Natural killer cell (primary cell): ENCODE measurements around the gene UPK1A. TPM values are rescaled to one million over a fixed set of nuclear protein-coding genes. Genes with fewer than 3 reads are reported as not detected.

Source experiments
- ATAC-seq, 3 donors: fragments of 150-1000 bp in 2 of 3; fragments of 200-7000 bp in 1 of 3; cut with Tn5 transposase; 1 replicate in 1 of 3; 2 replicates in 2 of 3; pipeline ENCODE4 v1.10.0; 2021; ENCODE audit warnings: mild to moderate bottlenecking in 2 of 3, moderate library complexity in 2 of 3
- DNase-seq, 2 donors: peaks; one replicate each; pipeline versions ENCODE4 v3.0.0 to v3.0.0-alpha.2; 2013 to 2021; ENCODE audit warnings: mixed read lengths in 1 of 2
- H3K27ac ChIP-seq: one replicate; pipeline ENCODE4 v1.5.1; 2013; ENCODE audit warnings: mild to moderate bottlenecking, low read length
- H3K27me3 ChIP-seq: one replicate; pipeline ENCODE4 v1.6.1; 2013; ENCODE audit warnings: low read length; ENCODE audit not compliant: control insufficient read depth, insufficient read depth
- H3K36me3 ChIP-seq: one replicate; pipeline ENCODE4 v1.6.1; 2013; ENCODE audit warnings: low read length; ENCODE audit not compliant: control insufficient read depth, insufficient read depth
- H3K4me1 ChIP-seq: one replicate; pipeline ENCODE4 v1.6.1; 2013; ENCODE audit warnings: low read length; ENCODE audit not compliant: control insufficient read depth, insufficient read depth
- H3K4me3 ChIP-seq: one replicate; pipeline ENCODE4 v1.5.1; 2013; ENCODE audit warnings: low read length
- H3K9me3 ChIP-seq: one replicate; pipeline ENCODE4 v1.6.1; 2013; ENCODE audit warnings: low read length; ENCODE audit not compliant: control insufficient read depth, insufficient read depth
- H3K27ac Mint-ChIP-seq, 2 donors: one replicate each; pipeline ENCODE4 v1.8.0; 2022; ENCODE audit warnings: mild to moderate bottlenecking in 2 of 2, mixed read lengths in 2 of 2, moderate library complexity in 1 of 2
- H3K27me3 Mint-ChIP-seq, 2 donors: one replicate each; pipeline ENCODE4 v1.8.0; 2022; ENCODE audit warnings: low read depth in 2 of 2, mixed read lengths in 2 of 2
- H3K36me3 Mint-ChIP-seq: one replicate; pipeline ENCODE4 v1.8.0; 2022; ENCODE audit warnings: mixed read lengths
- H3K4me1 Mint-ChIP-seq, 2 donors: one replicate each; pipeline ENCODE4 v1.8.0; 2022; ENCODE audit warnings: mixed read lengths in 2 of 2
- H3K4me3 Mint-ChIP-seq: one replicate; pipeline ENCODE4 v1.8.0; 2022; ENCODE audit warnings: mild to moderate bottlenecking, moderate library complexity, mixed read lengths
- H3K9me3 Mint-ChIP-seq, 2 donors: one replicate each; pipeline ENCODE4 v1.8.0; 2022; ENCODE audit warnings: mixed read lengths in 2 of 2
- CTCF ChIP-seq: fragments of 200-600 bp; IDR thresholded peaks from one replicate; pipeline ENCODE4 v1.8.0; 2022; ENCODE audit warnings: antibody characterized with exemption
- WGBS: methylation state at CpG from one replicate; pipeline ENCODE4 v1.1.7; 2013; ENCODE audit warnings: missing lambda C conversion rate; ENCODE audit not compliant: insufficient coverage; 5-methylcytosine and 5-hydroxymethylcytosine counted together
- intact Hi-C: fragments of 100-400 bp; cut with micrococcal nuclease; formaldehyde crosslinking; loops from one replicate; pipeline ENCODE4 v1.14.2; 2022
- total RNA-seq, 4 donors: library from RNA; stranded (reverse); fragments of 120-200 nt in 1 of 4; gene quantifications; one replicate each; pipeline versions ENCODE4 v1.2.3 to v1.2.4, GENCODE V29; 2013 to 2022

The UPK1A gene
- total RNA-seq, 3 donors from 2014 or later (not counting 1 experiment from before 2014, with no cell fraction given) = not detected

- H3K4me3 ChIP-seq = no peak overlapping the region
- H3K27me3 ChIP-seq = peaks cover 3% of the 10 kb centered on the region
- no peaks in the 10 kb centered on the region for H3K4me1 ChIP-seq
- no peak overlapping the region for H3K27ac Mint-ChIP-seq
- H3K9me3 ChIP-seq = no peaks in the 10 kb centered on the region
- ATAC-seq = no peak
- no peaks in the 10 kb centered on the region for H3K4me1 Mint-ChIP-seq
- H3K9me3 Mint-ChIP-seq = no peaks in the 10 kb centered on the region
- TF ChIP-seq CTCF = no peak
- H3K4me3 Mint-ChIP-seq = no peak overlapping the region
- H3K36me3 ChIP-seq = peaks cover 25% of the 10 kb centered on the region
- peaks cover 7 to 11% of the 10 kb centered on the region in 2 donors for H3K27me3 Mint-ChIP-seq
- intact Hi-C loops = no loop called here
- H3K27ac ChIP-seq = no peak overlapping the region
- 73% methylated on average over 7 of the region's 7 CpGs for WGBS
- DNase-seq = no peak
- H3K36me3 Mint-ChIP-seq = no peaks in the 10 kb centered on the region
Measured at GRCh38 chr19:35665604-35666003, 713 bp upstream of the UPK1A start.

GRCh38 chr19:35669566-35669965 lies 3.2 kb downstream of the UPK1A start:
- peaks cover 11% of the 10 kb centered on the region for H3K27me3 ChIP-seq
- WGBS = 82% methylated on average over 6 of the region's 6 CpGs
- H3K36me3 ChIP-seq = peaks cover 7% of the 10 kb centered on the region
- H3K27ac Mint-ChIP-seq = no peak overlapping the region
- H3K9me3 Mint-ChIP-seq = no peaks in the 10 kb centered on the region
- peaks cover 26 to 29% of the 10 kb centered on the region in 2 donors for H3K27me3 Mint-ChIP-seq
- no peak for DNase-seq
- peaks cover 0 to 8% of the 10 kb centered on the region in 2 donors for H3K4me1 Mint-ChIP-seq
- H3K36me3 Mint-ChIP-seq = no peaks in the 10 kb centered on the region
- intact Hi-C loops = no loop called here
- no peak overlapping the region for H3K4me3 ChIP-seq
- no peak overlapping the region for H3K27ac ChIP-seq
- H3K4me3 Mint-ChIP-seq = no peak overlapping the region
- TF ChIP-seq CTCF = no peak
- no peak for ATAC-seq
- peaks cover 12% of the 10 kb centered on the region for H3K4me1 ChIP-seq
- no peaks in the 10 kb centered on the region for H3K9me3 ChIP-seq

- peaks cover 12% of the 10 kb centered on the region for H3K4me1 ChIP-seq
- Mint-ChIP-seq H3K27ac (no peak overlapping the region), H3K4me1 (peaks cover 0 to 8% of the 10 kb centered on the region in 2 donors), H3K36me3 (no peaks in the 10 kb centered on the region), H3K4me3 (no peak overlapping the region), H3K27me3 (peaks cover 26 to 30% of the 10 kb centered on the region in 2 donors), H3K9me3 (no peaks in the 10 kb centered on the region)
- H3K27me3 ChIP-seq = peaks cover 11% of the 10 kb centered on the region
- DNase-seq = no peak
- 71% methylated on average over 4 of the region's 4 CpGs for WGBS
- intact Hi-C loops = no loop called here
- no peak for TF ChIP-seq CTCF
- H3K4me3 ChIP-seq = no peak overlapping the region
- no peaks in the 10 kb centered on the region for H3K9me3 ChIP-seq
- ATAC-seq = no peak
- no peak overlapping the region for H3K27ac ChIP-seq
- H3K36me3 ChIP-seq = peaks cover 6% of the 10 kb centered on the region
Measured at GRCh38 chr19:35669974-35670373, 3.7 kb downstream of the UPK1A start.

- no peak for DNase-seq
- Mint-ChIP-seq H3K4me1 (peaks cover 0 to 8% of the 10 kb centered on the region in 2 donors), H3K36me3 (no peaks in the 10 kb centered on the region), H3K27me3 (peaks cover 27 to 30% of the 10 kb centered on the region in 2 donors), H3K4me3 (no peak overlapping the region), H3K27ac (no peak overlapping the region), H3K9me3 (no peaks in the 10 kb centered on the region)
- Histone ChIP-seq H3K27me3 (peaks cover 11% of the 10 kb centered on the region), H3K9me3 (no peaks in the 10 kb centered on the region), H3K36me3 (no peaks in the 10 kb centered on the region), H3K4me1 (peaks cover 12% of the 10 kb centered on the region), H3K4me3 (no peak overlapping the region), H3K27ac (no peak overlapping the region)
- intact Hi-C loops = no loop called here
- no peak for ATAC-seq
- TF ChIP-seq CTCF = no peak
- WGBS = 83% methylated on average over 1 of the region's 1 CpG
Measured at GRCh38 chr19:35670686-35671085, 4.4 kb downstream of the UPK1A start.
